GM20000 (cell line): ENCODE measurements around the gene FNDC1.

Experiments
- DNase-seq: peaks from one replicate; pipeline ENCODE4 v3.0.0; 2012; ENCODE audit warnings: low spot score
- TF ChIP-seq, protein P1 (sequence below): IDR thresholded peaks from 2 replicates; pipeline ENCODE4 v1.5.1; 2012; ENCODE audit warnings: mild to moderate bottlenecking, control low read depth; ENCODE audit errors: extremely low read depth, missing control alignments

FNDC1 gene

GRCh38 chr6:159142531-159142930 is 26.7 kb upstream of the FNDC1 start:
- TF ChIP-seq, protein P1, sequence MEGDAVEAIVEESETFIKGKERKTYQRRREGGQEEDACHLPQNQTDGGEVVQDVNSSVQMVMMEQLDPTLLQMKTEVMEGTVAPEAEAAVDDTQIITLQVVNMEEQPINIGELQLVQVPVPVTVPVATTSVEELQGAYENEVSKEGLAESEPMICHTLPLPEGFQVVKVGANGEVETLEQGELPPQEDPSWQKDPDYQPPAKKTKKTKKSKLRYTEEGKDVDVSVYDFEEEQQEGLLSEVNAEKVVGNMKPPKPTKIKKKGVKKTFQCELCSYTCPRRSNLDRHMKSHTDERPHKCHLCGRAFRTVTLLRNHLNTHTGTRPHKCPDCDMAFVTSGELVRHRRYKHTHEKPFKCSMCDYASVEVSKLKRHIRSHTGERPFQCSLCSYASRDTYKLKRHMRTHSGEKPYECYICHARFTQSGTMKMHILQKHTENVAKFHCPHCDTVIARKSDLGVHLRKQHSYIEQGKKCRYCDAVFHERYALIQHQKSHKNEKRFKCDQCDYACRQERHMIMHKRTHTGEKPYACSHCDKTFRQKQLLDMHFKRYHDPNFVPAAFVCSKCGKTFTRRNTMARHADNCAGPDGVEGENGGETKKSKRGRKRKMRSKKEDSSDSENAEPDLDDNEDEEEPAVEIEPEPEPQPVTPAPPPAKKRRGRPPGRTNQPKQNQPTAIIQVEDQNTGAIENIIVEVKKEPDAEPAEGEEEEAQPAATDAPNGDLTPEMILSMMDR = no peak
- DNase-seq = no peak

GRCh38 chr6:159148641-159149040 is 20.6 kb upstream of the FNDC1 start:
- TF ChIP-seq, protein P1 = no peak
- DNase-seq = no peak

DNA sequence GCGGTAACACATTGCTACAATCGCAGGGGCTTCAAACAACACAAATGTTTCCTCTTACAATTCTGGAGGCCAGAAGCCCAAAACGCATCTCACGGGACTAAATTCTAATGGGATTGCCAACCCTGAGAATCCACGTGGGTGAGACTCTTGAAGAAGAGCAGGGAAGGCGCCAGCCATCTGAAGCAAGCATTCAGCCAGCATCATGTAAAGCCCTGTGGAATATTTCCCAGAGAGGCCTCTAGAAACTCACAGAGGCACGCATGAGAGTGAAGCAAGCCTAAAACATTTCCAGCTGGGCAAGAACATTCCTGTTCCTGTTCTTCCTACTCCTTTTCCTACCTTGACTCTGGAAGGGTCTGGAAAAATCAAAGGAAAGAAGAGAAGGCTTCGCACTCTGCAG is 19.6 kb upstream of the FNDC1 start:
- TF ChIP-seq, protein P1 = no peak
- no peak for DNase-seq

DNA sequence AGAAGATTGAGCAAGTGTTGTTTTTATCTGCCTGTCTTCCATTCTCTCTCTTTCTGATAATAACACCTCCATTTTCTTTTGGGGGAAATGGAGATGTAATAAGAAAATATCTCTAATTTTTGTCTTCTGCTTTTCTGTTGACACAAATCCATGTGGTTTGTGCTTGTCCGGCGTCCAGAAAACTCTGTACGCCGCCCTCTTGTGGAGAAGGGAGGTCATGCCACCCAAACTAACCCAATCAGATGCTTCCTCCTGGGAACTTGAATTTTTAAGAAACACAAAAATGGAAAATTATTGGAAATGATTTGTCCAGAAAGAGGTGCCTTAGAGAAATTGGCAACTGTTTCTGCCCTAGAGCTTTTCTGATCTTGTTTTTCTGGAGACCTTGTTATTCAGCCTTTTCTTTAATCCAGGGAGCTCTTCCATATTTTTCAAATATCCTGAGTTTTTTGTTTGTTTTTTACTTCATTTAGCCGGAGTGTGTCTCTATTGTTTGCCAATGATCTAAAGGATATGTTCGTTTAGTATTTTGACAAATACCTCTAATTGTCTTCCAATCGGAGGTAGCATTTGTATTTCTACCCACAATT is 17.8 kb upstream of the FNDC1 start:
- TF ChIP-seq, protein P1 = peak; percentile 55
- peak; percentile 64 for DNase-seq

DNA sequence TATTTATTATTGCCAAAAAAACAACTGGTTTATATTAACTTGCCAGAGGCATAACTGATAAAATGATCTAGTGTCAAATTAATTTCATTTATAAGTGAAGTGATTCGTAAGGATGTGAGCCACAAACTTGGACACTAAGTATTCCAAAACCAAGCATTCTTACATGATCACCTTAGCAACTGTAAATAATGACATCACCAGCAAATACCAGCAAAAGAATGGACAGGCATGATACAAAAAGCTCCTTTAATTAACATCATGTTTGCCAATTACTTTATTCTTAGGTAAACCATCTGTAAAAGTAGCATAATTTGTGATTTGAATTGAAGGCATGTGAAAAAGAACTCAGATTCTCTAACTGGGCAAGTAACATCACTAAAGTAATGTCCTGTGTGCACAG is 17.2 kb upstream of the FNDC1 start:
- TF ChIP-seq, protein P1 = no peak
- no peak for DNase-seq

- DNase-seq = no peak
- TF ChIP-seq, protein P1 = no peak
Observed at GRCh38 chr6:159152782-159153181, 16.4 kb upstream of the FNDC1 start.

- TF ChIP-seq, protein P1 = no peak
- DNase-seq = no peak
Observed at GRCh38 chr6:159155679-159156078, 13.5 kb upstream of the FNDC1 start.

GRCh38 chr6:159156089-159156488 is 13.1 kb upstream of the FNDC1 start:
- TF ChIP-seq, protein P1 = no peak
- DNase-seq = no peak
